H9 (cell line): ENCODE measurements around the gene RPL38. TPM values are rescaled to one million over a fixed set of nuclear protein-coding genes. Genes with fewer than 3 reads are reported as not detected.

ENCODE experiments used
- DNase-seq: peaks from one replicate; pipeline ENCODE4 v3.0.0-alpha.2; 2017
- H2AFZ ChIP-seq: one replicate; pipeline ENCODE4 v1.6.1; 2013; ENCODE audit warnings: mild to moderate bottlenecking, low read length, control low read depth, moderate library complexity
- H2AK5ac ChIP-seq: 2 replicates; pipeline ENCODE4 v1.6.1; 2013; ENCODE audit warnings: low read length, control low read depth, mixed read lengths; ENCODE audit not compliant: insufficient read length
- H2BK120ac ChIP-seq: one replicate; pipeline ENCODE4 v1.6.1; 2013; ENCODE audit warnings: low read depth, mild to moderate bottlenecking, low read length, control low read depth, inconsistent platforms; ENCODE audit not compliant: poor library complexity, severe bottlenecking
- H2BK12ac ChIP-seq: 2 replicates; pipeline ENCODE4 v1.6.1; 2013; ENCODE audit warnings: low read length, control low read depth, mixed read lengths, low read depth; ENCODE audit not compliant: insufficient read length
- H2BK15ac ChIP-seq: 2 replicates; pipeline ENCODE4 v1.6.1; 2013; ENCODE audit warnings: low read depth, low read length, control low read depth
- H2BK20ac ChIP-seq: one replicate; pipeline ENCODE4 v1.6.1; 2013; ENCODE audit warnings: low read depth, mild to moderate bottlenecking, low read length, control low read depth, inconsistent platforms; ENCODE audit not compliant: poor library complexity, severe bottlenecking
- H2BK5ac ChIP-seq: 2 replicates; pipeline ENCODE4 v1.6.1; 2013; ENCODE audit warnings: low read length, control low read depth, mixed read lengths; ENCODE audit not compliant: insufficient read length
- H3K14ac ChIP-seq: 2 replicates; pipeline ENCODE4 v1.6.1; 2013; ENCODE audit warnings: low read length, control low read depth; ENCODE audit not compliant: insufficient read depth
- H3K18ac ChIP-seq: 2 replicates; pipeline ENCODE4 v1.6.1; 2013; ENCODE audit warnings: low read depth, mild to moderate bottlenecking, mixed read lengths, low read length, control low read depth; ENCODE audit not compliant: insufficient read length
- H3K23ac ChIP-seq: 2 replicates; pipeline ENCODE4 v1.6.1; 2013; ENCODE audit warnings: low read length, control low read depth, mixed read lengths, low read depth; ENCODE audit not compliant: insufficient read length
- H3K23me2 ChIP-seq: 2 replicates; pipeline ENCODE4 v1.6.1; 2013; ENCODE audit warnings: low read depth, mild to moderate bottlenecking, mixed read lengths, low read length, control low read depth; ENCODE audit not compliant: insufficient read length, poor library complexity, severe bottlenecking
- H3K27ac ChIP-seq: 2 replicates; pipeline ENCODE4 v1.5.1; 2013; ENCODE audit warnings: low read length, control low read depth, mixed read lengths, low read depth; ENCODE audit not compliant: insufficient read length
- H3K27me3 ChIP-seq: 2 replicates; pipeline ENCODE4 v1.6.1; 2013; ENCODE audit warnings: low read length, control low read depth, inconsistent platforms; ENCODE audit not compliant: insufficient read depth
- H3K4ac ChIP-seq: 2 replicates; pipeline ENCODE4 v1.6.1; 2013; ENCODE audit warnings: low read depth, mild to moderate bottlenecking, control low read depth, inconsistent platforms, low read length, moderate library complexity
- H3K4me1 ChIP-seq: 2 replicates; pipeline ENCODE4 v1.6.1; 2013; ENCODE audit warnings: low read length, control low read depth, inconsistent platforms; ENCODE audit not compliant: insufficient read depth
- H3K4me2 ChIP-seq: 2 replicates; pipeline ENCODE4 v1.6.1; 2013; ENCODE audit warnings: low read length, control low read depth, mixed read lengths; ENCODE audit not compliant: insufficient read length, insufficient read depth
- H3K56ac ChIP-seq: 2 replicates; pipeline ENCODE4 v1.6.1; 2013; ENCODE audit warnings: low read depth, mild to moderate bottlenecking, mixed read lengths, low read length, control low read depth; ENCODE audit not compliant: insufficient read length
- H3K79me1 ChIP-seq: 2 replicates; pipeline ENCODE4 v1.6.1; 2013; ENCODE audit warnings: low read depth, mild to moderate bottlenecking, moderate library complexity, low read length, control low read depth, inconsistent platforms; ENCODE audit not compliant: insufficient read depth, poor library complexity, severe bottlenecking
- H3K79me2 ChIP-seq: 2 replicates; pipeline ENCODE4 v1.6.1; 2013; ENCODE audit warnings: low read length, control low read depth, inconsistent platforms; ENCODE audit not compliant: insufficient read depth
- H3K9ac ChIP-seq: 2 replicates; pipeline ENCODE4 v1.6.1; 2013; ENCODE audit warnings: low read length, control low read depth, mixed read lengths; ENCODE audit not compliant: insufficient read length; ENCODE audit errors: extremely low read depth
- H3K9me3 ChIP-seq: one replicate; pipeline ENCODE4 v1.6.1; 2013; ENCODE audit warnings: low read depth, low read length, inconsistent platforms; ENCODE audit not compliant: control insufficient read depth
- H3T11ph ChIP-seq: one replicate; pipeline ENCODE4 v1.6.1; 2013; ENCODE audit warnings: mild to moderate bottlenecking, low read length, control low read depth, inconsistent platforms
- H4K20me1 ChIP-seq: one replicate; pipeline ENCODE4 v1.6.1; 2013; ENCODE audit not compliant: control insufficient read depth, insufficient read length, insufficient read depth
- H4K5ac ChIP-seq: 2 replicates; pipeline ENCODE4 v1.6.1; 2013; ENCODE audit warnings: low read depth, mild to moderate bottlenecking, mixed read lengths, low read length, control low read depth; ENCODE audit not compliant: insufficient read length
- H4K8ac ChIP-seq: replicated peaks from 2 replicates; pipeline ENCODE4 v1.6.1; 2013; ENCODE audit warnings: low read length, control low read depth, mixed read lengths, low read depth; ENCODE audit not compliant: insufficient read length
- H4K91ac ChIP-seq: 2 replicates; pipeline ENCODE4 v1.6.1; 2013; ENCODE audit warnings: low read depth, mild to moderate bottlenecking, moderate library complexity, mixed read lengths, low read length, control low read depth; ENCODE audit not compliant: insufficient read length
- H3K27ac Mint-ChIP-seq, 3 experiments: 2 replicates in 2 of 3; 3 replicates in 1 of 3; pipeline ENCODE4 v1.8.0; 2020 to 2021; ENCODE audit warnings: mixed read lengths in 3 of 3, mild to moderate bottlenecking in 1 of 3, moderate library complexity in 1 of 3
- H3K27me3 Mint-ChIP-seq: 2 replicates; pipeline ENCODE4 v1.8.0; 2021; ENCODE audit warnings: low read depth, mild to moderate bottlenecking, moderate library complexity, mixed read lengths
- H3K36me3 Mint-ChIP-seq, 3 experiments: 2 replicates in 2 of 3; 3 replicates in 1 of 3; pipeline ENCODE4 v1.8.0; 2020 to 2021; ENCODE audit warnings: low read depth in 3 of 3, mixed read lengths in 3 of 3; ENCODE audit not compliant: insufficient read depth in 1 of 3
- H3K4me1 Mint-ChIP-seq, 2 experiments: 2 replicates each; pipeline ENCODE4 v1.8.0; 2020; ENCODE audit warnings: mixed read lengths in 2 of 2
- H3K4me3 Mint-ChIP-seq, 2 experiments: 2 replicates in 1 of 2; 3 replicates in 1 of 2; pipeline ENCODE4 v1.8.0; 2020 to 2021; ENCODE audit warnings: mild to moderate bottlenecking in 2 of 2, mixed read lengths in 2 of 2, moderate library complexity in 1 of 2
- H3K9me3 Mint-ChIP-seq, 2 experiments: 2 replicates in 1 of 2; 3 replicates in 1 of 2; pipeline ENCODE4 v1.8.0; 2020; ENCODE audit warnings: mild to moderate bottlenecking in 2 of 2, mixed read lengths in 2 of 2, moderate library complexity in 1 of 2
- WGBS: extraction: QIAGEN DNeasy Blood & Tissue Kit; methylation state at CpG from one replicate; pipeline ENCODE4 v1.1.7; 2013; ENCODE audit warnings: missing lambda C conversion rate, low lambda C conversion rate, mixed read lengths; ENCODE audit not compliant: insufficient read length; ENCODE audit errors: extremely low coverage; 5-methylcytosine and 5-hydroxymethylcytosine counted together
- total RNA-seq: library from RNA; stranded (reverse); gene quantifications from 2 replicates; pipeline ENCODE4 v1.2.1, GENCODE V29; 2021
- TF ChIP-seq, protein P1 (sequence below): fragments of 200-600 bp; sonication (generic); conservative IDR thresholded peaks from 3 replicates; pipeline ENCODE4 v1.8.0; 2021; ENCODE audit warnings: antibody characterized with exemption, mild to moderate bottlenecking

The RPL38 gene
- total RNA-seq, 1 experiment from 2014 or later, result 1,358 TPM

DNA sequence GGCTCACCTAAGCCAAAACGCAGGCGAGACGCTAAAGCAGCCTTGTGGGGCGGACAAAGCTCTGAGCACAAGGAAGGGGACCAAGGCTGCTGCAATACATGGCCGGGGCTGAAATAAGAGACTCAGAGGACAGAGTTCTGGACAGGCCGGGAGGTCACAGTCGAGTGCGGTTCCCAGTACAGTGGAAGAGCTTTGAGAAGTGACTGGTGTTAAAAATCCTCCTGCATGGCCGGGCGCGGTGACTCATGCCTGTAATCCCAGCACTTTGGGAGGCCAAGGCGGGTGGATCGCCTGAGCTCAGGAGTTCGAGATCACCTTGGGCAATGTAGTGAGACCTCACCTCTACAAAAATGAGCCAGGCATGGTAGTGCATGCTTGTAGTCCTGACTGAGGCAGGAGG lies 20.4 kb downstream of the RPL38 start:
- no peak overlapping the region for H3K23ac ChIP-seq
- Mint-ChIP-seq H3K4me3 (no peak overlapping the region), H3K36me3 (no peaks in the 10 kb centered on the region), H3K4me1 (peaks cover 8 to 11% of the 10 kb centered on the region in 2 experiments), H3K27me3 (peaks cover 4% of the 10 kb centered on the region), H3K9me3 (no peaks in the 10 kb centered on the region), H3K27ac (peak overlapping the region in 1 of 3 experiments; percentile 55; a peak in 2 of 7 replicates)
- H3K14ac ChIP-seq, result no peak overlapping the region
- H3T11ph ChIP-seq, result no peak overlapping the region
- H3K9ac ChIP-seq, result no peak overlapping the region
- no peak overlapping the region for H2BK5ac ChIP-seq
- H3K4me2 ChIP-seq, result no peak overlapping the region
- no peak for DNase-seq
- H3K23me2 ChIP-seq, result no peaks in the 10 kb centered on the region
- no peak overlapping the region for H3K56ac ChIP-seq
- no peak overlapping the region for H2BK120ac ChIP-seq
- H2AFZ ChIP-seq, result no peak overlapping the region
- WGBS, result no CpG with 5 or more reads among the region's 14 CpGs
- TF ChIP-seq, protein P1, sequence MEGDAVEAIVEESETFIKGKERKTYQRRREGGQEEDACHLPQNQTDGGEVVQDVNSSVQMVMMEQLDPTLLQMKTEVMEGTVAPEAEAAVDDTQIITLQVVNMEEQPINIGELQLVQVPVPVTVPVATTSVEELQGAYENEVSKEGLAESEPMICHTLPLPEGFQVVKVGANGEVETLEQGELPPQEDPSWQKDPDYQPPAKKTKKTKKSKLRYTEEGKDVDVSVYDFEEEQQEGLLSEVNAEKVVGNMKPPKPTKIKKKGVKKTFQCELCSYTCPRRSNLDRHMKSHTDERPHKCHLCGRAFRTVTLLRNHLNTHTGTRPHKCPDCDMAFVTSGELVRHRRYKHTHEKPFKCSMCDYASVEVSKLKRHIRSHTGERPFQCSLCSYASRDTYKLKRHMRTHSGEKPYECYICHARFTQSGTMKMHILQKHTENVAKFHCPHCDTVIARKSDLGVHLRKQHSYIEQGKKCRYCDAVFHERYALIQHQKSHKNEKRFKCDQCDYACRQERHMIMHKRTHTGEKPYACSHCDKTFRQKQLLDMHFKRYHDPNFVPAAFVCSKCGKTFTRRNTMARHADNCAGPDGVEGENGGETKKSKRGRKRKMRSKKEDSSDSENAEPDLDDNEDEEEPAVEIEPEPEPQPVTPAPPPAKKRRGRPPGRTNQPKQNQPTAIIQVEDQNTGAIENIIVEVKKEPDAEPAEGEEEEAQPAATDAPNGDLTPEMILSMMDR, result no peak
- H3K27me3 ChIP-seq, result no peaks in the 10 kb centered on the region
- no peaks in the 10 kb centered on the region for H3K79me2 ChIP-seq
- H3K4ac ChIP-seq, result no peak overlapping the region
- no peak overlapping the region for H3K27ac ChIP-seq
- no peaks in the 10 kb centered on the region for H3K4me1 ChIP-seq
- H2BK15ac ChIP-seq, result no peak overlapping the region
- no peak overlapping the region for H3K18ac ChIP-seq
- H4K8ac ChIP-seq, result no peak overlapping the region
- H2BK12ac ChIP-seq, result no peak overlapping the region
- H4K20me1 ChIP-seq, result no peaks in the 10 kb centered on the region
- no peak overlapping the region for H2AK5ac ChIP-seq
- H2BK20ac ChIP-seq, result no peak overlapping the region
- H3K9me3 ChIP-seq, result no peaks in the 10 kb centered on the region
- H4K91ac ChIP-seq, result no peak overlapping the region
- H4K5ac ChIP-seq, result no peak overlapping the region
- H3K79me1 ChIP-seq, result no peaks in the 10 kb centered on the region
